Measurements from ENCODE around the gene BRF1.
"Not testable (repeated sequence)": the region's sequence is repeated elsewhere in the genome, so short reads cannot be mapped to it uniquely, and the experiment has no call there.

BRF1 gene

DNA sequence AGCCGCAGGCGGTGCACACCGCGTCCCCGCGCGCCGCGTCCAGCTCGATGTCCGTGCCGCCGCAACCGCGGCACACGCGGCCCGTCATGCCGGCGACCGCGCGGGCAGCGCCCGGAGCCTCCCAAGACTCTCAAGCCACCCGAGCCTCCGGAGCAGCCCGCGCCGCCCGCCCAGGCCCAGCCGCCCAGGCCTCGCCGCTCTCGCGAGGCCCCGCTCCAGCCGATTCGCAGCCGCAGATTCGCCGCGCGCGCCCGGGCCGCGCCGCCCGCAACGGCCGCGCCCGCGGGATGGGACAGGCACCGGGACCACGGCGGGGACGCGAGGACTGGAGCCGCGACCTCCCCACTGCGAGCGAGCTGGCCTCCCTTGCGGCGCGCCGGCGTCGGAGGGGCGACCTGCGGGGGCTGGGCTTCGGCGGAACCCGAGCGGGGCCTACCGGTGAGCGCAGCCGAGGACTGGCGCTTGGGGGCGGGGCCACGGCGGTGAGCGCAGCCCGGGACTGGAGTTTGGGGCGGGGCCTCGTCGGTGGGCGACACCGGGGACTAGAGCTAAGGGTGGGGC lies at the start of gene BRF1:
TSS of gene BRF1 (minus strand) at position 460 of the 561 bp plus-strand sequence. CDS start at position 88, 372 bp downstream.
- DNase-seq = peak; percentile 91

DNA sequence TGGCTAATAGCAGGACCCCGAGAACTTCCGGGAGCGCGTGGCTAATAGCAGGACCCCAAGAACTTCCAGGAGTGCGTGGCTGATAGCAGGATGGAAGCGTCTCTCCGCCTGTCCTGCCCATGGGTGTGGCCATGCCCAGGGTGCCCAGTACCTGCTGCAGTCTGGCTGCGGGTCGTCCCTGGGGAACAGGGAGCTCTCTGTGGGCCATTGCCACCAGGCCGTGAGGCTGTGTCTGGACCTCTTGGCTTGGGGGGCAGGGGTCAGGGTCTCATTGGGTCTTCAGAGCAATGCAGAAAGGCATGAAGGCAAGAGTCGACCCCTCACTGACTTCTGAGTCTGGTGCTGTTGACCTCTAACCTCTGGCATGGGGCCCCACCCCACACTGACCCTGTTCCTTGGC lies 49.2 kb upstream of the BRF1 start:
- DNase-seq = no peak

DNA sequence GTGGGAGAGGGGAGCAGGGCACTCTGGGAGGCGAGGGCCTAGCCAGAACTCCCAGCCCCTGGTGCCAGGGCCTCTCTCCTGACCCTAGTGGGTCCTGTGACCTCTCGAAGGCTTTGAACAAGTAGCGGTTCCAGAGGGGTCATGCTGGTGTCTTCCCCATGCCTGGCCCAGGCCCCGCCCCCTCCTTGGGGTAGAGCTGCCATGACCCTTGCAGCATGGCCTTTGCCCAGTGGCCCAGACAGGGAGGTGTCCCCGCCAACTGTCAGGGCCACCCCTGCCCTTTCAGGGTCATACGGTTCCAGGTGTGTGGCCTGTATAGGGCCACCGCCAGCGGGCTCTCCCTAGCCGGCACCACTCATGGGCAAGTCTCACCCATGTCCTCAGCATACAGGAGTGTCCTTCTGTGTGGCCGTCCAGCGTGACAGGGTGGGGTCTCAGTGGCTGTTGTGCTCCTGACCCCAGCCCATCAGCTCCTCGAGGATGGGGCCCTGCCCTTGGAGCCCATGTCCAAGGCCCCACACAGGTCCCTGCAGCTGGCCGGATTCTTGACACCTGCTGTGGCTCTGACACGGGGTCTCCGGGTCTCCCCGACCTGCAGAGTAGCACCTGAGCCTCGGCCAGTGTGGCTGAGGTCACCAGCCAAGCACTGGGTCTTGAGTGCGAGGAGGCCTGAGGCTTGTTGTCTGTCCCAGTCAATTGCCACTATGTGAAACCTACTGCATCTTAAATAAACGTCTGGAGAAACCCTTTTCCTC lies 48.3 kb upstream of the BRF1 start:
- DNase-seq = no peak

DNA sequence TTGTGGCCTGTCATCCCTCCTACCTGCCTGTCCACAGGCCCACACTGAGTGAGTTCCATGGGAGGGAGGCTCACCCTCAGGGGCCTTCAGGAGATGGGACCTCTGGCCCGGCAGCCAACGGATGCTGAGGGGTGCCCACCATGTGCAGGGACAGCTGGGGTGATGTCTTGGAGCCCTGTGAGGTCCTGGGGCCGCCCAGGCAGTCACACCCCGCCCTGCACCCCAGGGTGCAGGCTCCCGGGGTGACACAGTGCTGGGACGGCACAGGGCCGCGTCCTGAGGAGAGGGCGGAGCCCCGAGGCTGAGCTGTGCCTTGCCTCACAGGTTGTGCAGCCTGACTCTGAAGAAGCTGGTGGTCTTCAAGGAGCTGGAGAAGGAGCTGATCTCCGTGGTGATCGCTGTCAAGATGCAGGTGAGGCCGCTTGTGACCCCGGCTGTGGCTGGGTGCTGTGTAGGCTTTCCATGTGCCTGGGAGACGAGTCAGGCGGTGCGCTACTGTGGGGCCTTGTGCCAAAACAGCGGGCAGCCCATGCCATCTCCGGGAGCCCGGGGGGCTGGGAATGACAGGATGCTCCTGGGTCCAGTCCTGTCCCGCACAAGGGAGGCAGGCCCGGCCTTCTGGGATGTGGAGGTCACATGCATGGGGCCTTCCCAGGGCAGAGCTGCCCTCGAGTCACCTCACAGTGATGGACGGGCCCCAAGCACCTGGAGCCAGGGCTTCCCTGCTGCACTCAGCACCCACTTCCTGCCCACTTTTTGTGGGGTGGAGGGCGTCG lies 47.6 kb upstream of the BRF1 start:
- no peak for DNase-seq

GRCh38 chr14:105347587-105347968 lies 46.8 kb upstream of the BRF1 start:
- no peak for DNase-seq

GRCh38 chr14:105346876-105347586 lies 46.2 kb upstream of the BRF1 start:
- DNase-seq = no peak

GRCh38 chr14:105346200-105346533 lies 45.4 kb upstream of the BRF1 start:
- DNase-seq = no peak

GRCh38 chr14:105343194-105343593 lies 42.4 kb upstream of the BRF1 start:
- no peak for DNase-seq

DNA sequence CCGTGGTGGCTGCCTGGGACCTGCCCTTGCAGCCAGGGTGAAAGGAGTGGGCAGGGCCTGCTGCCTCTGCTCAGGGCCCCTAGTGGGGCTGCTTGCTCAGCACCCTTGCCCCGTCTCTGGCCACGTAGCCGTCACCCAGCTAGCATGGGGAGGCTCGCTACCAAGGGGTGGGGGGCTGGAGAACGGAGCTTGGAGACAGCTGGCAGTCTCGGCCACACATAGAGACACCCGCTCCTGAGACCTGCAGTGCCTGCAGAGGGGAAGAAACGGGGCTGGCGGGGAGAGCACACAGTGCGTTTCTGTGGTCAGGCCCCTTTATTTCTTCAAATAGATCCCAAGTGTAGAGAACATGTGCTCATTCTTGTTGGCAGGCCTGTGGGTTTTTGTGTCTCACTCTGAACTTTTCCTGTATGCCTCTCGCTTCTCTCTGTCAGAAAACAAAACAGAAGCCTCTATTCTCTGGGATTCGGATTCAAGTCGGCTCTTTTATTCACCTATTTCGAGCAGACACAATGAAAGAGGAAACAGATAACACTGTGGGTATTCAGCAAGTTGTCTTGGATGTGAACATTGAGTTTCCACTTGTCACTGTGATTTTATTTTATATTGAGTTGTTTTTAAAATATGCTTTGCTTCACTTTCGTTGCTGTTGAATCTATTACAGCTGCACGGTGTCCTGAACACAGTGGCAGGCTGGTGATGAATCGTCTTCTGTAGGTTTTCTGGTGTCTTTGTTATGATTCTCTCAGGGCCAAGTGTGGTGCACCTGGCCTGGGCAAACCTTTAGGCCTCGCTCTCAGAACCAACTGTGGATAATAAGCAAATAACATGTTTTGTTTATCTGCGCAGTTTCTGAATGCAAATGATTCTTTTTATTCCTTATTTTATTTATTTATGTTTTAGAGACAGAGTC lies 40.3 kb upstream of the BRF1 start:
- no peak for DNase-seq

GRCh38 chr14:105337966-105338741 lies 37.4 kb upstream of the BRF1 start:
- no peak for DNase-seq

DNA sequence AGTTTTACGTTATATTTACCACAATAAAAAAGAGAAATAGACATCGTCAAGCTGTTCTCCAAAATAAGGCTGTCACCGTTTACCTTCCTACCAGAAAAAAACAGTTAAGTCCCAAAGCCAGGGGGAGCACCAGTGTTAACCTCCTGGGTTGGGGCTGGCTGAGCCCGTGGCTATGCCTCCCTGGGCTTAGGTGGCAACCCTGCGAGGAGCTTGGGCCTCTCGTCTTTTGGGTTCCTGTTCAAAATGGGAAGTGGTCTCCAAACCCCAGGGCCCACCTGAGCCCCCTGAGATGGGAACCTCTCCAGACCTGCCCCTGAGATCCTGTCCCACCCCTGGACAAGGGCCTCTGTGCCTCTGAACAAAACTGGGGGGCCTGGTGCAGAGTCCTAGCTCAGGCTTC lies 36.6 kb upstream of the BRF1 start:
- no peak for DNase-seq

- no peak for DNase-seq
Measured at GRCh38 chr14:105336477-105337287, 35.9 kb upstream of the BRF1 start.

DNA sequence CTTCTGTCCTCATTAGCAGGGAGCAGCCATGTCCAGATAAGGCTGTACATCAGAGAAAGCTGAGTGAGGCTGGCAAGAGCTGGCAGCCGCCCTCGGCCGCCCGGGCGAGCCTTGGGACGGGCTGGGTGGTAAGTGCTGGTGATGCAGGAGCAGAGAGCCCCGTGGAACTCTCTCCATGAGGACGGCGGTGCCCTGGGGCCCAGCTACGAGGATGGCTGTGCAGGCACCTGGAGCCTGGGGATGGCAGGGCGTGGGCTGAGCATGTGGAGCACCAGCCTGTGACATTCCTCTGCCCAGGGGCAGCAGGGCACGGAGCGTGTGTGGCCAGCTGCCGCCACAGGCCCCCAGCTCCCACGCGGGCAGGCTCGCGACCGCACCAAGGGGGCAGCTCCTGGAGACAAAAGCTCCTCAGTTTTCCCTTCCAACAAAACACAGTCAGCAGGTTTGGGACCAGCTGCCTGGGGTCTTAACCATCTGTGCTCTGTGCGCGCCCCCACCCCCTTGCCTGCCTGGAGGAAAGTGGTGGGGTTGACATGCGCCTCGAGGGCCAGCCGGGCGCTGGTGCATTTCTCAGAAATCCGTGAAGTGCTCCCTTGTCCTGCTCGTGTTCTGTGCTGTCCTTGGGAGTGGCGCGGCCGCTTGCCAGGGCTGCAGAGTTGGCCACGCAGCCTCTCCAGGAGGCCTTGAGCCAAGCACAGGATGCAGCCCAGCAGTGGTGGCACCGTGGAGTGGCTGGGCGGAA lies 35.1 kb upstream of the BRF1 start:
- no peak for DNase-seq

DNA sequence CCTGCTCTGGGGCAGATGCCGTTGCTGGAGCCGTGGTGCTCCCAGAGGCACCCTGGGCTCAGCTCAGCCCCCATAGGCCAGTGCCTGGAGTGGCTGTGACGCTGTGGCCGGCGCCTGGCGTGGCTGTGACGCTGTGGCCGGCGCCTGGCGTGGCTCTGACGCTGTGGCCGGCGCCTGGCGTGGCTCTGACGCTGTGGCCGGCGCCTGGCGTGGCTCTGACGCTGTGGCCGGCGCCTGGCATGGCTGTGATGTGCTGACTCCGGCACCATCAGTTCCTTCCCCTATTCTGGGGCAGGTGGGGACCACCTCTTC lies 34.4 kb upstream of the BRF1 start:
- DNase-seq = not testable (repeated sequence)

- DNase-seq = no peak
Measured at GRCh38 chr14:105334383-105335230, 33.8 kb upstream of the BRF1 start.

- no peak for DNase-seq
Measured at GRCh38 chr14:105333613-105334364, 33.0 kb upstream of the BRF1 start.

- DNase-seq = no peak
Measured at GRCh38 chr14:105333020-105333490, 32.3 kb upstream of the BRF1 start.

DNA sequence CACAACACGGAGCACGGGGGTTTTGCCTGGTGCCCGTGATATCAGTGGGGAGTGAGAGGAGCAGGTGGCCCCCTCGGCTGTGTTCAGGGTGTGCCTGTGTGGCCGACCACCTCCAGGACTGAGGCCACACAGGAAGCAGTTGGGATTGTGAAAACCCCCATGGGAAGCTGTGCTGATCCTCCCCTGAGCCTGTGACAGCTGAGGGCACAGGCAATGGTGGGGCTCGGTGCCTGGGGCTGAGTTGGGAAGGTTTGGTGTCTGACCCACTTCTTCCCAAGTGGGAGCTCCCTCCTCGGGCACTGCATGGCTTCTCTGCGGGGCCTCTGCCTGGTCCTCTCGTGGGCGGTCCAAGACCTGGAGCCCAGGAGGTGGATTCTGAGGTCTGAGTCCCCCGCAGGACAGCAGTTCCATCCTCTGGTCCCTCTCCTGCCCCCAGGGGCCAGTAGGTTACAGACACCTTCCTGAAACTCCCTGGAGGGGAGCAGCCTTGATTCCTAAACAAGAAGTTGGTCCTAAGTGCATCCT lies 31.6 kb upstream of the BRF1 start:
- DNase-seq = no peak

Data from T1000 (cell line).